Common myeloid progenitor, CD34-positive (primary cell): ENCODE measurements around the gene MAP4K2.
"Not testable (repeated sequence)": the region's sequence is repeated elsewhere in the genome, so short reads cannot be mapped to it uniquely, and the experiment has no call there.

Experiments
- CTCF ChIA-PET: fragments of 350-600 bp; sonication (Branson Sonifier 250); formaldehyde crosslinking; loops from one replicate; lab custom pipeline; 2021; ENCODE audit warnings: antibody characterized with exemption; lab: Charles Lee
- POLR2A ChIA-PET: fragments of 350-600 bp; sonication (Branson Sonifier 250); formaldehyde crosslinking; loops from one replicate; lab custom pipeline; 2021; ENCODE audit warnings: antibody characterized with exemption; lab: Charles Lee
- DNase-seq, 3 donors: peaks; one replicate each; pipeline versions ENCODE4 v3.0.0 to v3.0.0-alpha.2; 2013
- H3K27ac ChIP-seq, 2 experiments: 1 replicate in 1 of 2; 2 replicates in 1 of 2; pipeline ENCODE4 v1.7.0; 2013; ENCODE audit warnings: inconsistent platforms in 2 of 2, low read length in 2 of 2, mild to moderate bottlenecking in 2 of 2, low read depth in 1 of 2, moderate library complexity in 1 of 2; ENCODE audit not compliant: severe bottlenecking in 2 of 2, insufficient read depth in 1 of 2, poor library complexity in 1 of 2
- H3K27me3 ChIP-seq, 5 experiments: replicated peaks in 2 of 5; 1 replicate in 3 of 5; 2 replicates in 2 of 5; pipeline versions ENCODE4 v1.6.1 to v1.7.0; 2013; ENCODE audit warnings: low read length in 4 of 5, mild to moderate bottlenecking in 2 of 5, moderate library complexity in 2 of 5, inconsistent platforms in 1 of 5; ENCODE audit not compliant: insufficient read depth in 5 of 5, control insufficient read depth in 4 of 5
- H3K36me3 ChIP-seq, 4 experiments: 1 replicate in 2 of 4; 2 replicates in 2 of 4; pipeline versions ENCODE4 v1.6.1 to v1.7.0; 2013; ENCODE audit warnings: low read length in 3 of 4, control low read depth in 1 of 4, mild to moderate bottlenecking in 1 of 4; ENCODE audit not compliant: control insufficient read depth in 4 of 4, insufficient read depth in 4 of 4
- H3K4me1 ChIP-seq, 4 experiments: 1 replicate in 3 of 4; 2 replicates in 1 of 4; pipeline versions ENCODE4 v1.6.1 to v1.7.1; 2013; ENCODE audit warnings: low read length in 3 of 4, mild to moderate bottlenecking in 3 of 4, control low read depth in 1 of 4, inconsistent platforms in 1 of 4, moderate library complexity in 1 of 4; ENCODE audit not compliant: control insufficient read depth in 4 of 4, insufficient read depth in 4 of 4; ENCODE audit errors: control extremely low read depth in 1 of 4
- H3K4me3 ChIP-seq, 7 experiments: 1 replicate in 4 of 7; 2 replicates in 3 of 7; pipeline versions ENCODE4 v1.5.1 to v1.7.0; 2013; ENCODE audit warnings: mild to moderate bottlenecking in 7 of 7, low read length in 6 of 7, moderate library complexity in 6 of 7, inconsistent platforms in 2 of 7, low read depth in 2 of 7, control low read depth in 1 of 7; ENCODE audit not compliant: insufficient read depth in 4 of 7, control insufficient read depth in 1 of 7; ENCODE audit errors: extremely low read depth in 1 of 7
- H3K9me3 ChIP-seq, 5 experiments: 1 replicate in 4 of 5; 2 replicates in 1 of 5; pipeline versions ENCODE4 v1.6.1 to v1.7.1; 2013; ENCODE audit warnings: low read length in 4 of 5, mild to moderate bottlenecking in 2 of 5, inconsistent platforms in 1 of 5, low read depth in 1 of 5, moderate library complexity in 1 of 5; ENCODE audit not compliant: control insufficient read depth in 4 of 5, insufficient read depth in 2 of 5; ENCODE audit errors: control extremely low read depth in 1 of 5
- WGBS: methylation state at CpG from one replicate; pipeline ENCODE4 v1.1.5; 2013; ENCODE audit not compliant: insufficient coverage; 5-methylcytosine and 5-hydroxymethylcytosine counted together

Gene MAP4K2

DNA sequence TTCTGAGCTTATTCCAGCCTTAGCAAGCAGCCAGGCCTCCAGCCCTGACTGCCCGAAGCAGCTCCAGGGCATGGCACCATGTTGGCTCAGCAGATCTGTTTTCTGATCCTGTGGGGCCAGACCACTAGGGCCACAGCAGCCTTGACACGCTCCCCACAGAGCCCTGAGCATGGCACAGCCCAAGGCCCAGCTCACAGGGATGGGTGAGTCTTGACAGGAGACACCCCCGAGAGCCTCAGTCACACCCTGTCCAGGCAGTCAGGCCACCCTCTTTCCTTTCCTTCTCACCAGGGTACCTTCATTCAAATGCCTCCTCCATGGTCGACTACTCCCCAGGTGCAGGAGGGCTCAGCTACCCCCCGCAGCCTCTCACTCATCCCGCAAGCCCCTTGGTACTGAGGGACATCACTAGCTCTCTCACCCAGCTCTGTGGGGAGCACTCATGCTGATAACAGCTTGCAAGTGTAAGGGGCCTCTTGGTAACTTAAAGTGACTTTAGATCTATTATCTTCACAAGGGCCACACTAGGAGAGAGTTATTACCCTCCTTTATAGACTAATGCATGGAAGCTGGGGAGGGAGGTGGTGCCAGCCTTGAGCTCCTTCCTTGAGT, 45.3 kb upstream of the MAP4K2 start:
- ChIA-PET CTCF (interaction anchor here (0.8 to 33.3 kb wide), 19 partner anchors 8 to 255 kb away, joined by 3 to 1071 read pairs (median 4); partner anchors contain the start of genes BATF2, EHD1 and SF1), POLR2A (interaction anchor here (0.6 to 1.9 kb wide), 4 partner anchors 16 to 468 kb away, joined by 3 to 16 read pairs (median 3); partner anchors contain the start of gene EHD1)
- no peak for DNase-seq
- Histone ChIP-seq H3K27ac (peak overlapping the region in 1 of 2 experiments; percentile 5), H3K4me1 (peaks cover 3 to 62% (median 50%) of the 10 kb centered on the region in 4 experiments), H3K9me3 (no peaks in the 10 kb centered on the region), H3K27me3 (no peaks in the 10 kb centered on the region), H3K36me3 (peaks cover 0 to 5% (median under 1%) of the 10 kb centered on the region in 4 experiments), H3K4me3 (no peak overlapping the region)
- 95% methylated on average over 2 of the region's 6 CpGs for WGBS

DNA sequence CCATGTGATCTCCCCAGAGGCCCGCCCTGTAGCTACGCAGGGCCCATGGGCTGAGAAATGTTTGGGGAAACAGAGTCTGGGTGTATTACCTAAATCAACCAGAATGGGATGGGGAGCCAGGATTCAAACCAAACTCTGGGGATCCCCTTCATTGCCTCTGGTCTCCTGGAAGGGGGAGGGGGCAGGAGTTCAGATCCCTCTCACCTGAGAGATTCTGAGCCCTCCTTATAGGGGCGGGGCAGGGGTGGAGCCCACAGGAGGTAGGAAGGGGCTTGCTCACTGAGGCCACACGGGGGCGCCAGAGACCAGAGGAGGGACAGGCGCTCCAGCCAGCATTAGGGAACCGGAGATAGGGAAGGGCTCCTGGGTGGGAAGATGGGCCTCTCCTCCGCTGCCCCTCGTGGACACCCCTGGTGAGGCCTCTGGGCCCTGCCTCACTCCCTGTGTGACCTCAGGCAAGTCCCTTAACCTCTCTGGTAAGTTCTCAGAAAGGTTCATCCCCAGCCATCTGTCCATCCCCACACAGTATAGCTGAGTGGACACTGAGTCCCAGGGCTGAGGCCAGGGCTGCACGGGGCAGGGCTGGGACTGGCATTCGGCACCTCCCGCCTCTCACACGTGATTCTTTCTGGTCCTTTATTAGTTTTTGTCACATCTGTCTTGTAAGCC, 44.1 kb upstream of the MAP4K2 start:
- Histone ChIP-seq H3K27ac (no peak overlapping the region), H3K4me1 (peaks cover 3 to 50% (median 38%) of the 10 kb centered on the region in 4 experiments), H3K4me3 (no peak overlapping the region), H3K36me3 (no peaks in the 10 kb centered on the region), H3K27me3 (no peaks in the 10 kb centered on the region), H3K9me3 (no peaks in the 10 kb centered on the region)
- POLR2A ChIA-PET, result interaction anchor here (0.9 to 1.9 kb wide), 2 partner anchors 31 to 275 kb away, joined by 5 to 16 read pairs; partner anchors contain the start of genes EHD1, FAU and MRPL49
- 53% methylated on average over 9 of the region's 13 CpGs for WGBS
- CTCF ChIA-PET, result interaction anchor here (0.7 to 33.3 kb wide), 18 partner anchors 8 to 238 kb away, joined by 3 to 1071 read pairs (median 4); partner anchors contain the start of genes BATF2 and EHD1
- peak; percentile 88 to 94 (median 93) for DNase-seq

DNA sequence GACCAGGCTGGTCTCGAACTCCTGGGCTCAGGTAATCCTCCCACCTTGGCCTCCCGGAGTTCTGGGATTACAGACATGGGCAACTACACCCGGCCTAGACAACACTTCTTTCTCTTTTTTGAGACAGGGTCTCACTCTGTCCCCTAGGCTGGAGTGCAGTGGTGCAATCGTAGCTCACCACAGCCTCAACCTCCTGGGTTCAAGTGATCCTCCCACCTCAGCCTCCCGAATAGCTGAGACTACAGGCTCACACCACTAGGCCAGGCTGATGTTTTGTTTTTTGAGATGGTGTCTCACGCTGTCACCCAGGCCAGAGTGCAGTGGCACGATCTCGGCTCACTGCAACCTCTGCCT, 42.7 kb upstream of the MAP4K2 start:
- H3K4me3 ChIP-seq, H3K36me3 ChIP-seq, H3K9me3 ChIP-seq, POLR2A ChIA-PET, H3K27ac ChIP-seq, H3K27me3 ChIP-seq, DNase-seq: not testable (repeated sequence)
- 100% methylated on average over 7 of the region's 8 CpGs for WGBS
- CTCF ChIA-PET, result interaction anchor here (1.2 to 33.3 kb wide), 11 partner anchors 9 to 273 kb away, joined by 3 to 1071 read pairs (median 4); partner anchors contain the start of gene EHD1
- peaks cover 0 to 36% (median 25%) of the 10 kb centered on the region in 4 experiments for H3K4me1 ChIP-seq

DNA sequence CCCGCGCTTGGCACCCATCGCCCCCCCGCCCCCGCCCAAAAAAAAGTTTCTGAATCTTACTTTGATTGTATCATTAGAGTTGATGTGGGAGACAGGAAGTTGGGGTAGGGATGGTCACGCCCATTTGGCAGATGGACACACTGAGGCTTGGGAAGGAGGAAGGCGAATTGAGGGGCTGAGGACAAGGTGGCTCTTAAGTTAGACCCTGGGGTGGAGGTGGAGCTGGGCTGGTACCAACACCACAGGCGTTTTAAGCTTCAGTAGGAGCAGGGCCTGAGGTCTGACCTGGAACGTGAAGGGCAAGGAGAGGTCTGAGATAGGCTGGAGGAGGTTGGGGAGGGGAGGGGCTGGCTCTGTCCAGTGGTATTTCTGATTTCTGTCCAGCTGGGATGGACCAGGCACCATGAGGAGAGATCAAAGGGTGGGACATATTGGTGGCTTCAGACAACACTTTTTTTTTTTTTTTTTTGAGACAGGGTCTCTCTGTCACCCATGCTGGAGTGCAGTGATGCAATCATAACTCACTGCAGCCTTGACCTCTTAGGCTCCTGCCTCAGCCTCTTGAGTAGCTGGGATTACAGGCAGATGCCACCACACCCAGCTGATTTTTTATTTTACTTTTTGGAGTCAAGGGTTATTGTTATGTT, 42.2 kb upstream of the MAP4K2 start:
- no peak overlapping the region for H3K27ac ChIP-seq
- WGBS, result 24% methylated on average over 8 of the region's 9 CpGs

DNA sequence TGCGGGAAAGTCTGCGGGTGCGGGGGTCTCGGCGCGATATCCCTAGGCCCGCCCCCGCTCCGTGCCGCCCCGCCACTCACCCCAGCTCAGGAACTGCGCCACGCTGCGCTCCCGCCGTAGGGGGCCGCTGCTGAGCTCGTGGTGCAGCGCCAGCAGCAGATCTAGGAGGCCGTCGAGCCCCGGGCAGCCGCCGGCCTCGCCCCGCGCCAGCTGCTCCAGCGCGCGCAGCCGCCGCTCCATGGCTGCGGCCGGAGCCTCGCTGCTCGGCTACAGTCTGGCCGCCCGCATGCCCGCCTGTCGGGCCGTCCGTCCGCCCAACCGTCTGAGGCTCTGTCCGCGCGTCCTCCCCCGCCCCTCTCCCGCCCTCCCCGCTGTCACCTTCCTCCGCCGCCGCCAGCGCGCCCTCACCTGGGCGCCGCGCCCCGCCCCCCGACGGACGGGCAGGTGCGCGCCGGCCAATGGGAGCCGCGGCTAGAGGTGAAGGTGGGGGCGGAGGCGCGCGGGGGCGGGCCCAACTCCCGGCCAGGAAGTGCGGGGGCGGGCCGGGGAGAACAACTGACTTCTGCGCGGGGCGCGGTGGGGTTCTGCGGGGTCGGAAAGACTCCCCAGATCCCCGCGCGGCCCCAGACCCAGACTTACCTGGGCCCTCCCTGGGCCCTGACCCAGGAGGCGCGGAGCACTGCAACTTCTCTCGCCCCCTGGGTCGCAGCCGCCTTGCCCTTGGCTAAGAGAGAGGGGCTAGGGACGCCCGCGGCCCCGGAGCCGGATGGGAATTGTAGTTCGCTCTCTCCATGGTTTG, 41.5 kb upstream of the MAP4K2 start, which contains the start of gene CDC42BPG:
Gene CDC42BPG, minus strand, starts transcription at position 324 of the 799 bp plus-strand sequence. Its CDS starts 84 bp downstream, at position 240.
- WGBS, result under 1% methylated on average over 60 of the region's 96 CpGs
- peaks cover 0 to 28% (median 23%) of the 10 kb centered on the region in 4 experiments for H3K4me1 ChIP-seq
- peak; percentile 67 to 79 (median 79) for DNase-seq

More for the DNA sequence above, 42.2 kb upstream of the MAP4K2 start:
- ChIA-PET CTCF (interaction anchor here (0.6 to 33.3 kb wide), 9 partner anchors 8 to 1272 kb away, joined by 3 to 1071 read pairs (median 4); partner anchors contain the start of gene EHD1), POLR2A (no interaction called here)
- peak overlapping the region; percentile 51 to 85 (median 62) for H3K4me3 ChIP-seq
- no peaks in the 10 kb centered on the region for H3K9me3 ChIP-seq
- no peaks in the 10 kb centered on the region for H3K36me3 ChIP-seq
- H3K4me1 ChIP-seq, result peaks cover 0 to 35% (median 25%) of the 10 kb centered on the region in 4 experiments
- H3K27me3 ChIP-seq, result no peaks in the 10 kb centered on the region
- no peak for DNase-seq

DNA sequence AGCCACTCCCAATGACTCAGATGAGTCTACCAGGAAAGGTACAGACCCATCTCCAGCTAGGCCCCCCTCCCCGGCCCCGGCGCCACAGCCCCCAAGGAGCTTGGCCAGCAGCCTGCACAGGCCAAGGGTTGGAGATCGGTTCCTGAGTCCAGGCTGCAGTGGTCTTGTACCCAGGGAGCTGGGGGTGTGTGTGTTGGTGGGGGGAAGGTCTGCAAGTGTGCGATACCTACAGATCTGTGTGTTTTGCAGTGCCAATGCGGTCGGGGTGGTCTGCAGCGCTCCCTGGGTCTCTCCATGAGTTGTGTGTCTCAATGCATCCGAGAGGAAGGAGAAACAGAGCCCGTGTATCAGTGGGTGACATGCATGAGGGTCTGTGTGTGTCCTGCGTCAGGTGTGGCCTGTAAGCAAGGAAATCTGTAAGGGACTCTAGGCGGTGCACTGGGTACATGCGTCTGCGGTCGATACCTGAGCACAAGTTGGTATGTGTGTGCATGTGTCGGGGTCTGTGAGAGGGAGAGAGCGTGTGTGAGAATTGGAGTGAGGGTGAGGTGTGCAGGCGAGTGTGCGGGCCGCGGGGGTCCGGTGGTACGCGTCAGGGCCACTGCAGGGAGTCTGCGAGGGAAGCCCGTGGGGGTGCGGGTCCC, 40.8 kb upstream of the MAP4K2 start:
- H3K4me3 ChIP-seq, result peak overlapping the region; percentile 2 to 85 (median 58)
- ChIA-PET CTCF (interaction anchor here (0.7 to 33.3 kb wide), 9 partner anchors 21 to 229 kb away, joined by 3 to 1071 read pairs (median 5); partner anchors contain the start of genes BATF2 and EHD1), POLR2A (no interaction called here)
- H3K36me3 ChIP-seq, result peaks cover 0 to 6% (median 2%) of the 10 kb centered on the region in 4 experiments
- no peak for DNase-seq
- 47% methylated on average over 20 of the region's 27 CpGs for WGBS
- H3K4me1 ChIP-seq, result peaks cover 0 to 21% (median 18%) of the 10 kb centered on the region in 4 experiments
- no peaks in the 10 kb centered on the region for H3K9me3 ChIP-seq
- no peaks in the 10 kb centered on the region for H3K27me3 ChIP-seq
- no peak overlapping the region for H3K27ac ChIP-seq

More for the DNA sequence above, 41.5 kb upstream of the MAP4K2 start, which contains the start of gene CDC42BPG:
- Histone ChIP-seq H3K36me3 (no peaks in the 10 kb centered on the region), H3K4me3 (peak within 1 kb of the TSS; percentile 51 to 85 (median 62)), H3K27ac (no peak within 1 kb of the TSS), H3K27me3 (no peaks in the 10 kb centered on the region), H3K9me3 (no peaks in the 10 kb centered on the region)
- ChIA-PET CTCF (interaction anchor here (0.6 to 33.3 kb wide), 10 partner anchors 20 to 1272 kb away, joined by 3 to 1071 read pairs (median 6); partner anchors contain the start of genes BATF2 and EHD1), POLR2A (no interaction called here)
